K562 (cell line): ENCODE measurements around the gene APC. TPM values are rescaled to one million over a fixed set of nuclear protein-coding genes. Genes with fewer than 3 reads are reported as not detected.

Source experiments
- BACH1 ChIP-seq: fragments of 200-800 bp; sonication (Bioruptor generic); IDR thresholded peaks from 2 replicates; pipeline ENCODE4 v1.6.1; 2016; ENCODE audit warnings: missing genetic modification characterization, missing compliant biosample characterization
- C11orf30 ChIP-seq: fragments of 450-650 bp; IDR thresholded peaks from 2 replicates; pipeline ENCODE4 v1.6.1; 2016; ENCODE audit warnings: low read depth, mild to moderate bottlenecking
- CEBPB ChIP-seq: fragments of 450-650 bp; IDR thresholded peaks from 2 replicates; pipeline ENCODE4 v1.6.1; 2016; ENCODE audit warnings: missing genetic modification characterization, missing compliant biosample characterization
- CTCF ChIP-seq, 3 experiments: IDR thresholded peaks in 2 of 3; conservative IDR thresholded peaks in 1 of 3; 2 replicates each; pipeline ENCODE4 v1.5.1; 2011 to 2012; ENCODE audit warnings: low read length in 3 of 3, mild to moderate bottlenecking in 3 of 3, control low read depth in 2 of 3, improper control_type of control experiment in 1 of 3, inconsistent platforms in 1 of 3, low read depth in 1 of 3, mixed read lengths in 1 of 3, moderate library complexity in 1 of 3; ENCODE audit not compliant: insufficient read depth in 2 of 3
- ETS2 ChIP-seq: IDR thresholded peaks from 2 replicates; pipeline ENCODE4 v1.6.1; 2016; ENCODE audit warnings: borderline replicate concordance, missing genetic modification characterization, mild to moderate bottlenecking, moderate library complexity, missing compliant biosample characterization; ENCODE audit not compliant: poor library complexity, severe bottlenecking
- FOXA3 ChIP-seq, 2 experiments: fragments of 450-650 bp in 1 of 2; sonication (generic) in 1 of 2; formaldehyde crosslinking; IDR thresholded peaks in 1 of 2; conservative IDR thresholded peaks in 1 of 2; 2 replicates each; pipeline versions ENCODE4 v1.4.0 to v1.8.0; 2020 to 2022; ENCODE audit warnings: mild to moderate bottlenecking in 2 of 2, missing genetic modification reagents in 1 of 2
- HOXB6 ChIP-seq: fragments of 250-450 bp; sonication (Bioruptor Pico); IDR thresholded peaks from 2 replicates; pipeline ENCODE4 v1.5.1; 2022; ENCODE audit warnings: mild to moderate bottlenecking, borderline replicate concordance
- L3MBTL2 ChIP-seq: fragments of 450-650 bp; IDR thresholded peaks from 2 replicates; pipeline ENCODE4 v1.6.1; 2016; ENCODE audit warnings: mild to moderate bottlenecking, moderate library complexity
- MAFF ChIP-seq: IDR thresholded peaks from 2 replicates; pipeline ENCODE4 v1.6.1; 2012; ENCODE audit warnings: low read length, improper control_type of control experiment
- NKRF ChIP-seq: fragments of 450-650 bp; IDR thresholded peaks from 2 replicates; pipeline ENCODE4 v1.6.1; 2016; ENCODE audit warnings: borderline replicate concordance
- PHB ChIP-seq: fragments of 250-450 bp; sonication (Bioruptor Pico); IDR thresholded peaks from 2 replicates; pipeline ENCODE4 v1.5.0; 2021
- POLR2H ChIP-seq: IDR thresholded peaks from 2 replicates; pipeline ENCODE4 v1.6.1; 2016; ENCODE audit warnings: missing genetic modification characterization, low read depth, mild to moderate bottlenecking, control low read depth, missing compliant biosample characterization, moderate library complexity
- RHOXF2B ChIP-seq: fragments of 250-450 bp; sonication (Bioruptor Pico); conservative IDR thresholded peaks from 2 replicates; pipeline ENCODE4 v1.5.1; 2021
- SAFB2 ChIP-seq: fragments of 200-400 bp; formaldehyde crosslinking; IDR thresholded peaks from 2 replicates; pipeline ENCODE4 v1.6.1; 2018; ENCODE audit warnings: borderline replicate concordance, low read length, low read depth, moderate library complexity; ENCODE audit not compliant: severe bottlenecking
- SIN3B ChIP-seq: fragments of 450-650 bp; IDR thresholded peaks from 2 replicates; pipeline ENCODE4 v1.6.1; 2017; ENCODE audit warnings: low read depth, mild to moderate bottlenecking, moderate library complexity
- SMARCC2 ChIP-seq: fragments of 450-650 bp; IDR thresholded peaks from 2 replicates; pipeline ENCODE4 v1.6.1; 2017; ENCODE audit warnings: antibody characterized with exemption, moderate library complexity, mild to moderate bottlenecking, low read depth
- TEAD4 ChIP-seq, 2 experiments: sonication (generic) in 1 of 2; formaldehyde crosslinking in 1 of 2; IDR thresholded peaks; 2 replicates each; pipeline versions ENCODE4 v1.6.1 to v1.8.0; 2012 to 2022; ENCODE audit warnings: borderline replicate concordance in 1 of 2, inconsistent platforms in 1 of 2, low read length in 1 of 2, mild to moderate bottlenecking in 1 of 2, missing genetic modification reagents in 1 of 2
- YBX1 ChIP-seq: fragments of 450-650 bp; IDR thresholded peaks from 2 replicates; pipeline ENCODE4 v1.7.1; 2016; ENCODE audit warnings: mild to moderate bottlenecking
- ZNF311 ChIP-seq: fragments of 250-450 bp; sonication (Bioruptor Pico); IDR thresholded peaks from 2 replicates; pipeline ENCODE4 v1.4.0; 2020; ENCODE audit warnings: mild to moderate bottlenecking, moderate library complexity
- ZNF449 ChIP-seq: fragments of 250-450 bp; sonication (Bioruptor Pico); IDR thresholded peaks from 2 replicates; pipeline ENCODE4 v1.8.0; 2022; ENCODE audit warnings: moderate library complexity, mild to moderate bottlenecking, inconsistent platforms
- ZNF655 ChIP-seq: fragments of 250-450 bp; sonication (Bioruptor Pico); IDR thresholded peaks from 2 replicates; pipeline ENCODE4 v1.5.0; 2021
- ZNF766 ChIP-seq: fragments of 200-800 bp; sonication (Bioruptor generic); conservative IDR thresholded peaks from 2 replicates; pipeline ENCODE4 v1.6.1; 2016; ENCODE audit warnings: missing genetic modification characterization, missing compliant biosample characterization
- ZNF778 ChIP-seq: fragments of 450-650 bp; formaldehyde crosslinking; IDR thresholded peaks from 2 replicates; pipeline ENCODE4 v1.4.0; 2020; ENCODE audit warnings: mild to moderate bottlenecking, moderate library complexity
- polyA plus RNA-seq, 8 experiments: library from polyadenylated mRNA; depleted of rRNA in 4 of 8; stranded (reverse) in 5 of 8; unstranded in 3 of 8; fragments of >200 nt; fragmentation: Nextera tagmentation in 2 of 8; fragmentation: Illumina TruSeq in 1 of 8; extraction: Ambion mirVana in 2 of 8; extraction: Trizol in 1 of 8; gene quantifications; 2 replicates each; pipeline versions ENCODE4 v1.2.1 to v1.2.3, GENCODE V29; 2011 to 2014; ENCODE audit warnings: inconsistent platforms in 1 of 8, missing spikeins in 1 of 8
- total RNA-seq, 7 experiments: library from RNA; depleted of rRNA in 6 of 7; stranded (reverse); fragments of >200 nt in 6 of 7; fragmentation: Illumina TruSeq in 2 of 7; extraction: Trizol in 2 of 7; gene quantifications; 2 replicates each; pipeline versions ENCODE4 v1.2.1 to v1.2.3, GENCODE V29; 2011 to 2021; ENCODE audit warnings: low replicate concordance in 1 of 7

Gene APC
- total and polyA plus RNA-seq, 9 of the 15 experiments (the other 6 are each of a cell fraction or from before 2014, with no cell fraction given), result 5.7 to 29.5 (median 15.4) TPM

GRCh38 chr5:112734597-112734996, 3.1 kb upstream of the APC start (continued):
- TF ChIP-seq FOXA3 (CRISPR knock-in tag; conservative IDR thresholded peaks at IDR 0.05 in 1 of 2, IDR thresholded peaks at IDR 0.05 in 1 of 2) (no peak), ZNF778 (CRISPR knock-in tag) (no peak), MAFF (0 out of 2 replicates have a peak, but pooled peaks have one; percentile 11), SAFB2 (no peak), NKRF (no peak), ZNF449 (CRISPR knock-in tag) (no peak), HOXB6 (no peak), TEAD4 (IDR thresholded peaks at IDR 0.05; ENCODE audit: low read length) (no peak), TEAD4 (CRISPR knock-in tag; IDR thresholded peaks at IDR 0.05; ENCODE audit: borderline replicate concordance) (no peak), CTCF (IDR thresholded peaks at IDR 0.05 in 2 of 3, conservative IDR thresholded peaks at IDR 0.05 in 1 of 3; ENCODE audit: insufficient read depth in 2 of 3, low read depth in 1 of 3, low read length in 3 of 3) (no peak), PHB (no peak), C11orf30 (peak; percentile 50; the same call in 1 of the 2 replicates), YBX1 (no peak), POLR2H (no peak), SMARCC2 (peak; percentile 50; the same call in 1 of the 2 replicates), L3MBTL2 (no peak), RHOXF2B (no peak), ZNF311 (CRISPR knock-in tag) (no peak), BACH1 (tag) (no peak), ZNF655 (CRISPR knock-in tag) (no peak), ETS2 (tag) (no peak), ZNF766 (CRISPR knock-in tag) (no peak), SIN3B (no peak), CEBPB (tag) (no peak)
